HG02938 (cell line): ENCODE measurements around the gene SARNP.

ENCODE experiments used
- ATAC-seq: cut with Tn5 transposase; IDR thresholded peaks from one replicate; pipeline ENCODE4 v1.9.1; 2021; ENCODE audit warnings: mild to moderate bottlenecking, moderate library complexity; ENCODE audit not compliant: unreplicated experiment

The SARNP gene

GRCh38 chr12:55711786-55712553 is 105.6 kb downstream of the SARNP start:
- no peak for ATAC-seq

- no peak for ATAC-seq
Measured at GRCh38 chr12:55708695-55709233, 108.8 kb downstream of the SARNP start.

- no peak for ATAC-seq
Measured at GRCh38 chr12:55707841-55708694, 109.5 kb downstream of the SARNP start, which contains the start of gene ITGA7. TSS of gene ITGA7 (minus strand) at chr12:55707904. CDS start at chr12:55707682, 222 bp downstream.
